Psoas muscle (tissue), 8 donors: ENCODE data around the gene GALNT13. TPM values are rescaled to one million over a fixed set of nuclear protein-coding genes. Genes with fewer than 3 reads are reported as not detected.

Source experiments
- ATAC-seq, 4 donors: fragments of 200-7000 bp; cut with Tn5 transposase; one replicate each; pipeline ENCODE4 v1.9.1; 2020; ENCODE audit warnings: moderate library complexity in 3 of 4, mild to moderate bottlenecking in 2 of 4
- DNase-seq, 2 donors: peaks; one replicate each; pipeline ENCODE4 v3.0.0-alpha.2; 2020
- H3K27ac ChIP-seq: fragments of 200-600 bp; one replicate; pipeline ENCODE4 v1.8.0; 2022
- H3K27me3 ChIP-seq, 3 donors: fragments of 200-600 bp in 1 of 3; one replicate each; pipeline versions ENCODE4 v1.6.1 to v1.8.0; 2013 to 2022; ENCODE audit warnings: low read length in 2 of 3, mild to moderate bottlenecking in 2 of 3, moderate library complexity in 1 of 3; ENCODE audit not compliant: insufficient read depth in 3 of 3
- H3K36me3 ChIP-seq, 2 donors: fragments of 200-600 bp in 1 of 2; one replicate each; pipeline versions ENCODE4 v1.6.1 to v1.8.0; 2013 to 2022; ENCODE audit warnings: low read depth in 1 of 2, mild to moderate bottlenecking in 1 of 2, moderate library complexity in 1 of 2; ENCODE audit not compliant: insufficient read depth in 1 of 2
- H3K4me1 ChIP-seq: fragments of 200-600 bp; one replicate; pipeline ENCODE4 v1.8.0; 2022
- H3K4me3 ChIP-seq: fragments of 200-600 bp; one replicate; pipeline ENCODE4 v1.8.0; 2022; ENCODE audit warnings: mild to moderate bottlenecking
- H3K9me3 ChIP-seq: fragments of 200-600 bp; one replicate; pipeline ENCODE4 v1.8.0; 2022
- WGBS, 3 donors: extraction: QIAGEN DNeasy Blood & Tissue Kit; methylation state at CpG; one replicate each; pipeline versions ENCODE4 v1.1.6 to v1.1.7; 2013; 5-methylcytosine and 5-hydroxymethylcytosine counted together
- intact Hi-C, 2 donors: fragments of 100-400 bp; cut with DNase I; formaldehyde crosslinking; loops; one replicate each; pipeline versions ENCODE4 v1.11.0 to v1.14.2; 2022
- polyA plus RNA-seq, 3 donors: library from polyadenylated mRNA; stranded (reverse); fragments of 200-250 nt; gene quantifications; one replicate each; pipeline ENCODE4 v1.2.3, GENCODE V29; 2013
- total RNA-seq, 4 donors: library from RNA; stranded (reverse); fragmentation: NEBNext Ultra II Directional in 2 of 4; extraction: Animal tissue kit (Norgen Biotek cat#: 25700) in 2 of 4; gene quantifications; one replicate each; pipeline versions ENCODE4 v1.2.1 to v1.2.4, GENCODE V29; 2021 to 2023
- TF ChIP-seq, protein P1 (sequence below): fragments of 200-600 bp; IDR thresholded peaks from one replicate; pipeline ENCODE4 v1.8.0; 2022; ENCODE audit warnings: antibody characterized with exemption
- donor health status: healthy with polysubstance abuse.
- donor health status: DM: no; HTN: no; CAD: no; lungs with moderate emphysema.
- donor health status: Bipolar disorder and iron deficiency.
- donor health status: healthy.
- donor health status: DM: yes; HTN: yes; CAD: no.
- donor health status: DM: no; HTN: no; CAD: no.
- donor health status: DM: no; HTN: no; CAD: no.
- donor health status: DM: yes; HTN: yes; CAD: no.

GALNT13 gene
- total and polyA plus RNA-seq, 7 donors = 0.06 TPM; not detected in 6

- Histone ChIP-seq H3K27me3 (peaks cover 0 to 2% (median 0%) of the 10 kb centered on the region in 3 donors), H3K4me1 (no peaks in the 10 kb centered on the region), H3K27ac (no peak overlapping the region), H3K4me3 (no peak overlapping the region), H3K36me3 (no peaks in the 10 kb centered on the region), H3K9me3 (no peaks in the 10 kb centered on the region)
- ATAC-seq (no peak), DNase-seq (no peak)
- intact Hi-C loops = no loop called here
- TF ChIP-seq, protein P1, sequence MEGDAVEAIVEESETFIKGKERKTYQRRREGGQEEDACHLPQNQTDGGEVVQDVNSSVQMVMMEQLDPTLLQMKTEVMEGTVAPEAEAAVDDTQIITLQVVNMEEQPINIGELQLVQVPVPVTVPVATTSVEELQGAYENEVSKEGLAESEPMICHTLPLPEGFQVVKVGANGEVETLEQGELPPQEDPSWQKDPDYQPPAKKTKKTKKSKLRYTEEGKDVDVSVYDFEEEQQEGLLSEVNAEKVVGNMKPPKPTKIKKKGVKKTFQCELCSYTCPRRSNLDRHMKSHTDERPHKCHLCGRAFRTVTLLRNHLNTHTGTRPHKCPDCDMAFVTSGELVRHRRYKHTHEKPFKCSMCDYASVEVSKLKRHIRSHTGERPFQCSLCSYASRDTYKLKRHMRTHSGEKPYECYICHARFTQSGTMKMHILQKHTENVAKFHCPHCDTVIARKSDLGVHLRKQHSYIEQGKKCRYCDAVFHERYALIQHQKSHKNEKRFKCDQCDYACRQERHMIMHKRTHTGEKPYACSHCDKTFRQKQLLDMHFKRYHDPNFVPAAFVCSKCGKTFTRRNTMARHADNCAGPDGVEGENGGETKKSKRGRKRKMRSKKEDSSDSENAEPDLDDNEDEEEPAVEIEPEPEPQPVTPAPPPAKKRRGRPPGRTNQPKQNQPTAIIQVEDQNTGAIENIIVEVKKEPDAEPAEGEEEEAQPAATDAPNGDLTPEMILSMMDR = no peak
- 61 to 71% (median 68%) methylated on average over 2 of the region's 2 CpGs for WGBS, 3 donors
These were observed 489.6 kb downstream of the GALNT13 start for GRCh38 chr2:154361276-154361675.

DNA sequence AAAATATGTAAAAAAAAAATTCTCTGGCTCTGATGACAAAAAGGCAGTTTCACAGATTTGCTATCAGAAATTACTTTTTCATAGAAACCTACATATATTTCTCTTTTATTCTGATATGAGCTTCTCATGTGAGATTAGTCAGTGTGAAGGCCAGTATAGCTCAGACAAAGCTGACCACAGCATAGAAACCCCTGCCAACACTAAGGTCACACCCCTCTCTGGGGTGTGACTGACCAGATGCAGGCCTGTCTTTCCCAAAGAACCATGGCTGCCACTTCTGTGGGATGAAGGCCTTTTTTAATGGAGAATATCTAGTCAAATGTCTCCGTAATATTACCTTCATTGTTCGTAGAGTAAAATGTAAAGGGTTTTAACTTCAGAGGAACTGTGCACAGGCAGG lies 496.4 kb downstream of the GALNT13 start:
- Histone ChIP-seq H3K4me3 (no peak overlapping the region), H3K27ac (no peak overlapping the region), H3K27me3 (no peaks in the 10 kb centered on the region), H3K36me3 (no peaks in the 10 kb centered on the region), H3K4me1 (no peaks in the 10 kb centered on the region), H3K9me3 (no peaks in the 10 kb centered on the region)
- DNase-seq = no peak
- ATAC-seq = no peak
- TF ChIP-seq, protein P1 = no peak
- WGBS, 3 donors = 92 to 99% (median 94%) methylated on average over 2 of the region's 2 CpGs
- intact Hi-C loops = no loop called here

- intact Hi-C loops = no loop called here
- H3K4me1 ChIP-seq = no peaks in the 10 kb centered on the region
- no peak overlapping the region for H3K4me3 ChIP-seq
- TF ChIP-seq, protein P1 = no peak
- no peaks in the 10 kb centered on the region for H3K36me3 ChIP-seq
- H3K27me3 ChIP-seq = no peaks in the 10 kb centered on the region
- ATAC-seq (no peak), DNase-seq (no peak)
- no peaks in the 10 kb centered on the region for H3K9me3 ChIP-seq
- H3K27ac ChIP-seq = no peak overlapping the region
These were observed 499.2 kb downstream of the GALNT13 start for GRCh38 chr2:154370873-154371272.

- ATAC-seq = no peak
- 62 to 81% (median 69%) methylated on average over 1 of the region's 1 CpG for WGBS, 3 donors
- H3K4me1 ChIP-seq = no peaks in the 10 kb centered on the region
- intact Hi-C loops = no loop called here
- no peak for DNase-seq
- H3K4me3 ChIP-seq = no peak overlapping the region
- H3K9me3 ChIP-seq = no peaks in the 10 kb centered on the region
- H3K27ac ChIP-seq = no peak overlapping the region
- TF ChIP-seq, protein P1 = no peak
- H3K36me3 ChIP-seq = no peaks in the 10 kb centered on the region
- no peaks in the 10 kb centered on the region for H3K27me3 ChIP-seq
These were observed 502.7 kb downstream of the GALNT13 start for GRCh38 chr2:154374416-154374815.

DNA sequence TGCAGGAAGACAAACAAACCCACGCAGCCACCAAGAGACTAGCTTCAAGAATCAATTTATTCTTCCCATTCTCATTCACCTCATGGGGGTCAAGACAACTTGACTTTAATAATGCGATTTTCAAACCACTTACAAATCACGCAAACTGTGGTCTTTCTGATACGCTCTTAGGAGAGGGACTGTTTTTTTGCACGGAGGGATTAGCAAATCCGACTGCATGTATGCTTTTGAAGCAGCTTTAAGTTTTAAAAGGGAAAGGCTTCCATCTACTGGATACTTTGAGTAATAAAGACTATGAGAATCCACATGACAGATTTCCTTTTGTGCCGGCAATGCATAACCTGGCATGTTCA lies 503.8 kb downstream of the GALNT13 start:
- no peak for DNase-seq
- H3K27ac ChIP-seq = no peak overlapping the region
- 8 to 9% (median 9%) methylated on average over 7 of the region's 7 CpGs for WGBS, 3 donors
- no peaks in the 10 kb centered on the region for H3K27me3 ChIP-seq
- no peak for ATAC-seq
- H3K36me3 ChIP-seq = no peaks in the 10 kb centered on the region
- TF ChIP-seq, protein P1 = no peak
- intact Hi-C loops = no loop called here
- H3K9me3 ChIP-seq = no peaks in the 10 kb centered on the region
- H3K4me3 ChIP-seq = no peak overlapping the region
- H3K4me1 ChIP-seq = no peaks in the 10 kb centered on the region
